ENCODE data around the gene MORC4. TPM values are rescaled to one million over a fixed set of nuclear protein-coding genes. Genes with fewer than 3 reads are reported as not detected.

The MORC4 gene
- total RNA-seq, 1 donor from 2014 or later: 10.8 TPM

DNA sequence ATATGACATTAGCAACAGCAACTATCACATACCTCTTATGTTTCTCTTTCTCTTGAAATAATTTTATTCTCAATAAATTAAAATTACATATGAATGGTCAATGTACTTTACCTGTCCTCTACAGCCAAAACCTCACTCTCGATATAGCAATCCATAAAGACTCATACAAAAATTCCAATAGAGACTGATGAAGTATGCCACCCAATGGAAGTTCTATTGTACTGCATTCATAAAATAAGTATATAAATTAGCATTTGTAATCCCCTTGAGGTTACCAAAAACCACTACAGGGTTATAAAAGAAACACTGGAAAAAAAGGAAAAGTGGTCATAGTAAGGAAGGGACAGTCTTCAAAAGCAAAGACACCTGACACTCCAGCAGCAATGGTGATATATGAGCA lies 47.0 kb downstream of the MORC4 start:
- H3K4me3 ChIP-seq: no peak overlapping the region
- ATAC-seq (no peak), DNase-seq (no peak)
- H3K27me3 ChIP-seq (ENCODE audit: low read depth): no peaks in the 10 kb centered on the region
- H3K27ac ChIP-seq: no peak overlapping the region
- H3K4me1 ChIP-seq: no peaks in the 10 kb centered on the region
- intact Hi-C loops (cut with DNase I): no loop called here
- TF ChIP-seq, protein P1, sequence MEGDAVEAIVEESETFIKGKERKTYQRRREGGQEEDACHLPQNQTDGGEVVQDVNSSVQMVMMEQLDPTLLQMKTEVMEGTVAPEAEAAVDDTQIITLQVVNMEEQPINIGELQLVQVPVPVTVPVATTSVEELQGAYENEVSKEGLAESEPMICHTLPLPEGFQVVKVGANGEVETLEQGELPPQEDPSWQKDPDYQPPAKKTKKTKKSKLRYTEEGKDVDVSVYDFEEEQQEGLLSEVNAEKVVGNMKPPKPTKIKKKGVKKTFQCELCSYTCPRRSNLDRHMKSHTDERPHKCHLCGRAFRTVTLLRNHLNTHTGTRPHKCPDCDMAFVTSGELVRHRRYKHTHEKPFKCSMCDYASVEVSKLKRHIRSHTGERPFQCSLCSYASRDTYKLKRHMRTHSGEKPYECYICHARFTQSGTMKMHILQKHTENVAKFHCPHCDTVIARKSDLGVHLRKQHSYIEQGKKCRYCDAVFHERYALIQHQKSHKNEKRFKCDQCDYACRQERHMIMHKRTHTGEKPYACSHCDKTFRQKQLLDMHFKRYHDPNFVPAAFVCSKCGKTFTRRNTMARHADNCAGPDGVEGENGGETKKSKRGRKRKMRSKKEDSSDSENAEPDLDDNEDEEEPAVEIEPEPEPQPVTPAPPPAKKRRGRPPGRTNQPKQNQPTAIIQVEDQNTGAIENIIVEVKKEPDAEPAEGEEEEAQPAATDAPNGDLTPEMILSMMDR (IDR thresholded peaks at IDR 0.05): peak; percentile 28
- no peaks in the 10 kb centered on the region for H3K9me3 ChIP-seq
- H3K36me3 ChIP-seq: peaks cover 3% of the 10 kb centered on the region

DNA sequence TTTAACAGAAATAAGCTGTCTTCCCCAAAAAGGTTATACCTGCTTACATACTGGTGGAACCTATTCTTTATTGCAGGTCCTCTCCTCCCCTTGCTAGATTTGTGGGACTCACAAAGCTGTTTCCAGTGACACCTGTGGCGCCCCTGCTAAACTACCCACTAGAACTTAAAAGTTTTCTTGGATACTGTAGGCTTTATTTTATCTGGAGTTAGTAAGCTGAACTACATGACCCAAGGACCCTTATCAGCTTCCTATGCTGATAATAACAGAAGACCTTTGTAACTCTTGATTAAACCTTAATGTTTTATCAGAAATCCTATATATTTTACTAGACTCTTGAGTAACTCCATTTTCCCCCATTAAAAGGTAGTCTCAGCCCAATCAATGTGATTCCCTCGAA lies 47.5 kb downstream of the MORC4 start:
- Histone ChIP-seq H3K9me3 (no peaks in the 10 kb centered on the region), H3K36me3 (no peaks in the 10 kb centered on the region), H3K4me1 (no peaks in the 10 kb centered on the region), H3K27me3 (ENCODE audit: low read depth) (no peaks in the 10 kb centered on the region), H3K4me3 (no peak overlapping the region), H3K27ac (no peak overlapping the region)
- no peak for DNase-seq
- no peak for ATAC-seq
- TF ChIP-seq, protein P1 (IDR thresholded peaks at IDR 0.05): no peak
- intact Hi-C loops (cut with DNase I): no loop called here

DNA sequence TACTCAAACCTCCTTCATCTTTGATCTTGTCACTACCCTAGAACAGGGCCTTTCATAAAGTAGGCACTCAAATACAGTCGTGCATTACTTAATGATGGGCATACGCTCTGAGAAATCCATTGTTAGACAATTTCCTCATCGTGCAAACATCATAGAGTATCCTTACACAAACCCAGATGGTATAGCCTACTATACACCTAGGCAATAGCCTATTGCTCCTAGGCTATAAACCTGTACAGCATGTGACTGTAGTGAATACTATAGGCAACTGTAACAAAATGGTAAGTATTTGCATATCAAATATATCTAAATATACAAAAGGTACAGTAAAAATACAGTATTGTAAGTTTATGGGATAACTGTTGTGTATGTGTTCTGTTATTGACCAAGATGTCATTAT lies 47.9 kb downstream of the MORC4 start:
- DNase-seq: no peak
- TF ChIP-seq, protein P1 (IDR thresholded peaks at IDR 0.05): no peak
- Histone ChIP-seq H3K27ac (no peak overlapping the region), H3K9me3 (no peaks in the 10 kb centered on the region), H3K27me3 (ENCODE audit: low read depth) (no peaks in the 10 kb centered on the region), H3K4me3 (no peak overlapping the region), H3K4me1 (no peaks in the 10 kb centered on the region), H3K36me3 (no peaks in the 10 kb centered on the region)
- ATAC-seq: no peak
- intact Hi-C loops (cut with DNase I): no loop called here

DNA sequence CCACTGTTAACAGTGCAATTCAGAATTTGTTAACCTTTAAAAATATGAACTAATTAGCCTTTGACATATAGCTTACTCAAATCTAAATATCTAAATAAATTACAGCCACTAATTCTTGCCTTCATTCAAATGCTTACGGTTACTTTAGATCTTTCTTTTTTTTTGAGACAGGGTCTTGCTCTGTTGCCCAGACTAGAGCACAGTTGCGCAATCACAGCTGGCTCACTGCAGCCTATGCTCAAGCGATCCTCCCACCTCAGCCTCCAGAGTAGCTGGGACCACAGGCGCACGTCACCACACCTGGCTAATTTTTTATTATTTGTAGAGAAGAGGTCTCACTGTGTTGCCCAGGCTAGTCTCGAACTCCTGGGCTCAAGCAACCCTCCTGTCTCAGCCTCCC lies 48.8 kb downstream of the MORC4 start:
- ATAC-seq: no peak
- Histone ChIP-seq H3K27me3 (ENCODE audit: low read depth) (no peaks in the 10 kb centered on the region), H3K9me3 (no peaks in the 10 kb centered on the region), H3K4me3 (no peak overlapping the region), H3K36me3 (no peaks in the 10 kb centered on the region), H3K4me1 (no peaks in the 10 kb centered on the region), H3K27ac (no peak overlapping the region)
- intact Hi-C loops (cut with DNase I): no loop called here
- no peak for DNase-seq
- TF ChIP-seq, protein P1 (IDR thresholded peaks at IDR 0.05): no peak

DNA sequence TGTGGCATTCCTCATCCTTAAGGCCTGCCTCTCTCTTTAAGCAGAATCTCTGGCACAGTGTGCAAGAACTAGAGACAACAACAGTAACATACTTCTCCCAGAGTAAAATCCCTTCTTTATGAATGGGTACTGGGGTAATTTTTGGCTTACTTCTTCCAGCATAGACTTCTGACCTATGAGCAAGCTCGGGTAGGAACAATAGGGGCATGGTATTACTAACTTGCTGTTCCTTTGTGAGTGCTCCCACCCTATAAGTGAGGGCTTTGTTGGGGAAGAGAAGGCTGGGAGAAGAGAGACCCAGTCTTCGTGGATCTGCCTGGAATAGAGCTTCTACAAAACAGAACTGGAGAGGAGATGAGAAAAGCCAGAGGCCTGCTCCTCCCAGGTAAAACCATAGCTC lies 49.6 kb downstream of the MORC4 start:
- Histone ChIP-seq H3K27me3 (ENCODE audit: low read depth) (no peaks in the 10 kb centered on the region), H3K9me3 (no peaks in the 10 kb centered on the region), H3K27ac (no peak overlapping the region), H3K4me3 (no peak overlapping the region), H3K4me1 (no peaks in the 10 kb centered on the region), H3K36me3 (no peaks in the 10 kb centered on the region)
- intact Hi-C loops (cut with DNase I): no loop called here
- TF ChIP-seq, protein P1 (IDR thresholded peaks at IDR 0.05): no peak
- DNase-seq: no peak
- no peak for ATAC-seq

DNA sequence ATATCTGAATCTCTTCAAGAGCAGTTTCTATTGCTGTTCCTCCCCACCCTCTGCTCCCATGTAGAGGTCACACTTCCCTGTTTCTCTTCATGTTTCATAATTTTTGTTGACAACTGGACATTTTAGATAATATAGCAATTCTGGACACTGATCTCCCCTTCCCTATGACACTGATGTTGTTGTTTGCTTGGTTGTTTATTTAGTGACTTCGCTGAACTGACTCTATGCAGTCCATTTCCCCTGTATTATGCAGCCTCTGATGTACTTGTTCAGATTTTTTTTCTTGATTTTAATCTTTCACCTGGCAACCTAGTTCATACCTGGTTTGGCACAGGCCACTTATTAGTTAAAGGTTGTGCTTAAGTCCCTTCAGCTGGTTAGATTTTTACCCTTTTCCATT lies 50.6 kb downstream of the MORC4 start:
- intact Hi-C loops (cut with DNase I): no loop called here
- ATAC-seq (no peak), DNase-seq (no peak)
- Histone ChIP-seq H3K36me3 (no peaks in the 10 kb centered on the region), H3K27me3 (ENCODE audit: low read depth) (no peaks in the 10 kb centered on the region), H3K4me1 (no peaks in the 10 kb centered on the region), H3K9me3 (no peaks in the 10 kb centered on the region), H3K27ac (no peak overlapping the region), H3K4me3 (no peak overlapping the region)
- TF ChIP-seq, protein P1 (IDR thresholded peaks at IDR 0.05): no peak

Data from lower lobe of right lung (tissue), 2 donors.